Astrocyte (in vitro differentiated cells and primary cell): Measurements from ENCODE around the gene LATS2. TPM values are rescaled to one million over a fixed set of nuclear protein-coding genes. Genes with fewer than 3 reads are reported as not detected.

ENCODE experiments used
- DNase-seq: peaks from one replicate; pipeline ENCODE4 v3.0.0-alpha.2; 2010; ENCODE audit warnings: low read depth
- FAIRE-seq: peaks from 2 replicates; lab custom pipeline; 2011; peaks lifted over from hg19 to GRCh38; lab: Jason Lieb, UNC
- H2AFZ ChIP-seq: 2 replicates; pipeline ENCODE4 v1.6.0; 2012; ENCODE audit warnings: low read depth, low read length, inconsistent platforms
- H3K27ac ChIP-seq: 2 replicates; pipeline ENCODE4 v1.5.1; 2011; ENCODE audit warnings: low read depth, low read length, inconsistent platforms
- H3K27me3 ChIP-seq: 2 replicates; pipeline ENCODE4 v1.6.0; 2011; ENCODE audit warnings: low read length, inconsistent platforms; ENCODE audit not compliant: insufficient read depth
- H3K36me3 ChIP-seq: 2 replicates; pipeline ENCODE4 v1.5.1; 2011; ENCODE audit warnings: low read length, inconsistent platforms; ENCODE audit not compliant: insufficient read depth
- H3K4me1 ChIP-seq: 2 replicates; pipeline ENCODE4 v1.5.1; 2011; ENCODE audit warnings: low read length, inconsistent platforms; ENCODE audit not compliant: insufficient read depth
- H3K4me2 ChIP-seq: 2 replicates; pipeline ENCODE4 v1.6.0; 2012; ENCODE audit warnings: low read length, inconsistent platforms
- H3K4me3 ChIP-seq: 2 replicates; pipeline ENCODE4 v1.5.1; 2011; ENCODE audit warnings: low read depth, mild to moderate bottlenecking, low read length, inconsistent platforms; ENCODE audit not compliant: insufficient read depth
- H3K79me2 ChIP-seq: 2 replicates; pipeline ENCODE4 v1.6.0; 2012; ENCODE audit warnings: mild to moderate bottlenecking, low read length, inconsistent platforms; ENCODE audit not compliant: insufficient read depth
- H3K9ac ChIP-seq: 2 replicates; pipeline ENCODE4 v1.6.0; 2012; ENCODE audit warnings: mild to moderate bottlenecking, low read length, inconsistent platforms
- H3K9me3 ChIP-seq: 2 replicates; pipeline ENCODE4 v1.5.1; 2012; ENCODE audit warnings: low read depth, mild to moderate bottlenecking, low read length, inconsistent platforms; ENCODE audit not compliant: insufficient read depth
- H4K20me1 ChIP-seq: 2 replicates; pipeline ENCODE4 v1.6.0; 2012; ENCODE audit warnings: low read length, inconsistent platforms; ENCODE audit not compliant: insufficient read depth
- H3K27ac Mint-ChIP-seq: one replicate; pipeline ENCODE4 v1.8.0; 2021; ENCODE audit warnings: mild to moderate bottlenecking, mixed read lengths; ENCODE audit not compliant: unreplicated experiment
- H3K27me3 Mint-ChIP-seq: one replicate; pipeline ENCODE4 v1.8.0; 2021; ENCODE audit warnings: low read depth, mixed read lengths; ENCODE audit not compliant: unreplicated experiment
- H3K36me3 Mint-ChIP-seq: one replicate; pipeline ENCODE4 v1.8.0; 2021; ENCODE audit warnings: low read depth, mixed read lengths; ENCODE audit not compliant: unreplicated experiment
- H3K4me1 Mint-ChIP-seq: one replicate; pipeline ENCODE4 v1.8.0; 2021; ENCODE audit warnings: low read depth, mixed read lengths; ENCODE audit not compliant: unreplicated experiment
- H3K4me3 Mint-ChIP-seq: one replicate; pipeline ENCODE4 v1.8.0; 2021; ENCODE audit warnings: mild to moderate bottlenecking, moderate library complexity, mixed read lengths; ENCODE audit not compliant: unreplicated experiment
- H3K9me3 Mint-ChIP-seq: one replicate; pipeline ENCODE4 v1.8.0; 2021; ENCODE audit warnings: mild to moderate bottlenecking, mixed read lengths; ENCODE audit not compliant: unreplicated experiment
- CTCF ChIP-seq: IDR thresholded peaks from 2 replicates; pipeline ENCODE4 v1.5.1; 2011; ENCODE audit warnings: low read depth, mild to moderate bottlenecking, inconsistent platforms, low read length, moderate library complexity; ENCODE audit not compliant: insufficient read depth
- EZH2 ChIP-seq: IDR thresholded peaks from 2 replicates; pipeline ENCODE4 v1.6.1; 2012; ENCODE audit warnings: mild to moderate bottlenecking, low read length, inconsistent platforms; ENCODE audit not compliant: insufficient read depth
- total RNA-seq: library from RNA; stranded (reverse); gene quantifications from 2 replicates; pipeline ENCODE4 v1.2.1, GENCODE V29; 2021

LATS2 gene
- total RNA-seq, 1 donor from 2014 or later, result 46.7 TPM

- Histone ChIP-seq H3K9me3 (no peaks in the 10 kb centered on the region), H3K27me3 (no peaks in the 10 kb centered on the region), H3K4me2 (no peak overlapping the region), H3K4me3 (no peak overlapping the region), H2AFZ (no peak overlapping the region), H3K9ac (no peak overlapping the region), H4K20me1 (peaks cover 36% of the 10 kb centered on the region), H3K27ac (peak overlapping the region; percentile 52), H3K79me2 (peaks cover 88% of the 10 kb centered on the region), H3K4me1 (peaks cover 42% of the 10 kb centered on the region), H3K36me3 (peaks cover 17% of the 10 kb centered on the region)
- Mint-ChIP-seq H3K4me1 (peaks cover 47% of the 10 kb centered on the region), H3K27ac (peak overlapping the region; percentile 34), H3K27me3 (no peaks in the 10 kb centered on the region), H3K36me3 (peaks cover 21% of the 10 kb centered on the region), H3K9me3 (no peaks in the 10 kb centered on the region), H3K4me3 (no peak overlapping the region)
- no peak for TF ChIP-seq EZH2
- no peak for TF ChIP-seq CTCF
- FAIRE-seq (no peak), DNase-seq (no peak)
Observed at GRCh38 chr13:20994441-20994821, 67.0 kb downstream of the LATS2 start.

GRCh38 chr13:20993661-20994440, 67.5 kb downstream of the LATS2 start:
- FAIRE-seq, result peak; percentile 91
- Histone ChIP-seq H3K4me1 (peaks cover 38% of the 10 kb centered on the region), H3K9ac (no peak overlapping the region), H3K36me3 (peaks cover 17% of the 10 kb centered on the region), H3K4me3 (no peak overlapping the region), H2AFZ (no peak overlapping the region), H3K9me3 (no peaks in the 10 kb centered on the region), H3K27me3 (no peaks in the 10 kb centered on the region), H3K4me2 (peak overlapping the region; percentile 32), H3K27ac (peak overlapping the region; percentile 70), H4K20me1 (peaks cover 36% of the 10 kb centered on the region), H3K79me2 (peaks cover 88% of the 10 kb centered on the region)
- Mint-ChIP-seq H3K9me3 (no peaks in the 10 kb centered on the region), H3K36me3 (peaks cover 21% of the 10 kb centered on the region), H3K4me3 (peak overlapping the region; percentile 4), H3K27ac (peak overlapping the region; percentile 79), H3K27me3 (no peaks in the 10 kb centered on the region), H3K4me1 (peaks cover 47% of the 10 kb centered on the region)
- no peak for TF ChIP-seq CTCF
- TF ChIP-seq EZH2, result no peak
- DNase-seq, result peak; percentile 96

GRCh38 chr13:20993211-20993610, 68.2 kb downstream of the LATS2 start:
- no peak overlapping the region for H2AFZ ChIP-seq
- peak overlapping the region; percentile 79 for H3K27ac Mint-ChIP-seq

More at GRCh38 chr13:20993211-20993610, 68.2 kb downstream of the LATS2 start:
- Mint-ChIP-seq H3K27me3 (no peaks in the 10 kb centered on the region), H3K36me3 (peaks cover 21% of the 10 kb centered on the region), H3K4me1 (peaks cover 47% of the 10 kb centered on the region), H3K9me3 (no peaks in the 10 kb centered on the region), H3K4me3 (peak overlapping the region; percentile 4)
- Histone ChIP-seq H3K79me2 (peaks cover 82% of the 10 kb centered on the region), H3K27me3 (no peaks in the 10 kb centered on the region), H3K4me3 (no peak overlapping the region), H3K9ac (no peak overlapping the region), H3K4me2 (peak overlapping the region; percentile 32), H4K20me1 (peaks cover 36% of the 10 kb centered on the region), H3K9me3 (no peaks in the 10 kb centered on the region), H3K36me3 (peaks cover 17% of the 10 kb centered on the region), H3K4me1 (peaks cover 32% of the 10 kb centered on the region), H3K27ac (peak overlapping the region; percentile 70)
- no peak for DNase-seq
- FAIRE-seq, result no peak
- TF ChIP-seq EZH2 (no peak), CTCF (no peak)
